Lung (tissue), 12 donors: ENCODE measurements around the gene LRPAP1. TPM values are rescaled to one million over a fixed set of nuclear protein-coding genes. Genes with fewer than 3 reads are reported as not detected.

Source experiments
- ATAC-seq: fragments of 200-7000 bp; cut with Tn5 transposase; one replicate; pipeline ENCODE4 v1.9.1; 2020; ENCODE audit warnings: moderate number of reproducible peaks; ENCODE audit not compliant: insufficient read depth, low FRiP score
- DNase-seq, 3 donors: peaks; one replicate each; pipeline ENCODE4 v3.0.0-alpha.2; 2013 to 2017
- H3K27ac ChIP-seq, 2 donors: one replicate each; pipeline ENCODE4 v1.5.1; 2013; ENCODE audit warnings: mild to moderate bottlenecking in 2 of 2, moderate library complexity in 2 of 2, control low read depth in 1 of 2, inconsistent platforms in 1 of 2, low read depth in 1 of 2, low read length in 1 of 2
- H3K27me3 ChIP-seq, 3 donors: one replicate each; pipeline ENCODE4 v1.5.1; 2013; ENCODE audit warnings: low read length in 2 of 3; ENCODE audit not compliant: control insufficient read depth in 3 of 3, insufficient read depth in 3 of 3
- H3K36me3 ChIP-seq, 4 donors: one replicate each; pipeline ENCODE4 v1.5.1; 2013; ENCODE audit warnings: low read length in 4 of 4, mild to moderate bottlenecking in 1 of 4, moderate library complexity in 1 of 4; ENCODE audit not compliant: control insufficient read depth in 4 of 4, insufficient read depth in 4 of 4
- H3K4me1 ChIP-seq, 5 donors: one replicate each; pipeline ENCODE4 v1.5.1; 2013; ENCODE audit warnings: low read length in 5 of 5, mild to moderate bottlenecking in 2 of 5, moderate library complexity in 1 of 5; ENCODE audit not compliant: control insufficient read depth in 5 of 5, insufficient read depth in 5 of 5
- H3K4me3 ChIP-seq: one replicate; pipeline ENCODE4 v1.5.1; 2013; ENCODE audit warnings: mild to moderate bottlenecking, control low read depth, moderate library complexity
- H3K9ac ChIP-seq, 2 donors: one replicate each; pipeline ENCODE4 v1.5.1; 2013; ENCODE audit warnings: low read length in 2 of 2, control low read depth in 1 of 2; ENCODE audit not compliant: insufficient read depth in 1 of 2
- H3K9me3 ChIP-seq, 4 donors: one replicate each; pipeline ENCODE4 v1.5.1; 2013; ENCODE audit warnings: low read length in 3 of 4, mild to moderate bottlenecking in 1 of 4, moderate library complexity in 1 of 4; ENCODE audit not compliant: control insufficient read depth in 4 of 4, insufficient read depth in 3 of 4
- WGBS, 2 donors: extraction: QIAGEN DNeasy Blood & Tissue Kit; methylation state at CpG; one replicate each; pipeline ENCODE4 v1.1.7; 2013; 5-methylcytosine and 5-hydroxymethylcytosine counted together
- polyA plus RNA-seq, 2 donors: library from polyadenylated mRNA; stranded (reverse); fragments of 200-250 nt; gene quantifications; one replicate each; pipeline ENCODE4 v1.2.1, GENCODE V29; 2013
- total RNA-seq, 2 donors: library from RNA; depleted of rRNA in 1 of 2; stranded (reverse); fragments of >200 nt in 1 of 2; gene quantifications; one replicate each; pipeline ENCODE4 v1.2.1, GENCODE V29; 2014 to 2021
- TF ChIP-seq, protein P1 (sequence below): IDR thresholded peaks from 2 replicates; pipeline ENCODE4 v1.5.1; 2012; ENCODE audit warnings: mild to moderate bottlenecking; ENCODE audit errors: control extremely low read depth, extremely low read depth
- donor health status: control.
- donor health status: control.
- donor health status: Bipolar disorder and iron deficiency.
- donor health status: healthy.
- donor health status: DM: yes; HTN: yes; CAD: no.

Gene LRPAP1
- total and polyA plus RNA-seq, 4 donors: 46.1 to 289 (median 208) TPM

DNA sequence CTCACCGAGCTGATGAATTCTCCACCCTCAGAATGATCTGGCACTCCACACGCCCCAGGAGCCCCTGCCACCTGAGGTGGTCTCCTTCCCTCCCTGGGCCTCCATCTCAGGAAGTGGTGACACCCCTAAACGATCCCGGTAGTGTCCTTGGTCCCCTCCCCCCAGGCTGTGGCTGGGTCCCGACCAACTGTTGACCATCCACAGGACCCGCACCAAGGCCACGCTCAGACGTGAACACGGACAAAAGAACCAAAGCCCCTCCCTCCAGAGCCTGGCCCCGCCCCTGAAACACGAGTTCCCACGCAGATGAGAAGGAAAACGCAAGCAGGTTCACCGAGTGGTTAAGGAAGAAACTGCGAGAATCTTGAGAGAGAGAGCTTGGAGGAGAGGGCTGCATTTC, 16.6 kb downstream of the LRPAP1 start:
- no peak overlapping the region for H3K4me3 ChIP-seq
- WGBS, 2 donors: 78 to 85% methylated on average over 15 of the region's 15 CpGs
- H3K4me1 ChIP-seq: no peaks in the 10 kb centered on the region
- TF ChIP-seq, protein P1, sequence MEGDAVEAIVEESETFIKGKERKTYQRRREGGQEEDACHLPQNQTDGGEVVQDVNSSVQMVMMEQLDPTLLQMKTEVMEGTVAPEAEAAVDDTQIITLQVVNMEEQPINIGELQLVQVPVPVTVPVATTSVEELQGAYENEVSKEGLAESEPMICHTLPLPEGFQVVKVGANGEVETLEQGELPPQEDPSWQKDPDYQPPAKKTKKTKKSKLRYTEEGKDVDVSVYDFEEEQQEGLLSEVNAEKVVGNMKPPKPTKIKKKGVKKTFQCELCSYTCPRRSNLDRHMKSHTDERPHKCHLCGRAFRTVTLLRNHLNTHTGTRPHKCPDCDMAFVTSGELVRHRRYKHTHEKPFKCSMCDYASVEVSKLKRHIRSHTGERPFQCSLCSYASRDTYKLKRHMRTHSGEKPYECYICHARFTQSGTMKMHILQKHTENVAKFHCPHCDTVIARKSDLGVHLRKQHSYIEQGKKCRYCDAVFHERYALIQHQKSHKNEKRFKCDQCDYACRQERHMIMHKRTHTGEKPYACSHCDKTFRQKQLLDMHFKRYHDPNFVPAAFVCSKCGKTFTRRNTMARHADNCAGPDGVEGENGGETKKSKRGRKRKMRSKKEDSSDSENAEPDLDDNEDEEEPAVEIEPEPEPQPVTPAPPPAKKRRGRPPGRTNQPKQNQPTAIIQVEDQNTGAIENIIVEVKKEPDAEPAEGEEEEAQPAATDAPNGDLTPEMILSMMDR: no peak
- H3K27ac ChIP-seq: no peak overlapping the region
- DNase-seq: no peak
- H3K9me3 ChIP-seq: peaks cover 0 to 4% (median 0%) of the 10 kb centered on the region in 4 donors
- peaks cover 15 to 93% (median 40%) of the 10 kb centered on the region in 4 donors for H3K36me3 ChIP-seq
- H3K27me3 ChIP-seq: no peaks in the 10 kb centered on the region
- no peak for ATAC-seq
- H3K9ac ChIP-seq: no peak overlapping the region

DNA sequence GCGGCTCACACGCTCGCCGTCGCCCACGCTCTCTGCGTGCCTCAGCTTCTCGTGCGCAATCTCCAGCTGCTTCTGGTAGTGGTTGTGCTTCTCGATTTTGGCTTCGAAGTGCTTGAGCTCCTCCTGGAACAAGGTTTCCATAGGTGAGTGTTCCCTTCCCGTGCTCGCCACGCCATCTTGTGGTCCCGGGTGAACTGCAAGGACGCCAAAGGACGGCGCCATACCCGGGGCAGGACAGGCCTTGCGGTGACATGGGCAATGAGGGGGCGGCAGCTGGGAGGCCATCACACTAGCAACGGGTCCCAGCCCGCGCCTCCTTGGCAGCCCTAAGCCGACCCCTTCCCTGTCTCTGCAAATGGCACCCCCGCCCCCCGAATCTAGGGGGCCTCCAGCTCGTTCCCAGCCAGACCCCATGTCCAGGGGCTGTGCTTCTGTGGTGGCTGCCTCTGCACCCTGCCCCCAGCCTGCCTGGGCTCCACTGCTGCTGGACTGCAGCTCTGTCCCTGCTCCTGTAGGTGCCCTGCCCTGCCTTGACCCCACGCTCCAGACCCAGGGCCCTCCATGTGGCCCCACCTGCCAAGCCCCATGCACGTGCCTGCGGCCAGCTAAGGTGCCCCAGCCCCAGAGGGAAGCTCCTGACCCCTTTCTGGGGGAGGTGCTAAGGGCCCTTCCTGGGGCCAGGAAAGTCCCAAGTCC, 17.3 kb downstream of the LRPAP1 start:
- TF ChIP-seq, protein P1: no peak
- no peaks in the 10 kb centered on the region for H3K27me3 ChIP-seq
- DNase-seq: no peak
- no peak overlapping the region for H3K9ac ChIP-seq
- no peak for ATAC-seq
- peaks cover 0 to 4% (median 0%) of the 10 kb centered on the region in 4 donors for H3K9me3 ChIP-seq
- no peaks in the 10 kb centered on the region for H3K4me1 ChIP-seq
- no peak overlapping the region for H3K27ac ChIP-seq
- no peak overlapping the region for H3K4me3 ChIP-seq
- peaks cover 20 to 91% (median 38%) of the 10 kb centered on the region in 4 donors for H3K36me3 ChIP-seq
- WGBS, 2 donors: 90 to 92% methylated on average over 28 to 31 of the region's 31 CpGs

DNA sequence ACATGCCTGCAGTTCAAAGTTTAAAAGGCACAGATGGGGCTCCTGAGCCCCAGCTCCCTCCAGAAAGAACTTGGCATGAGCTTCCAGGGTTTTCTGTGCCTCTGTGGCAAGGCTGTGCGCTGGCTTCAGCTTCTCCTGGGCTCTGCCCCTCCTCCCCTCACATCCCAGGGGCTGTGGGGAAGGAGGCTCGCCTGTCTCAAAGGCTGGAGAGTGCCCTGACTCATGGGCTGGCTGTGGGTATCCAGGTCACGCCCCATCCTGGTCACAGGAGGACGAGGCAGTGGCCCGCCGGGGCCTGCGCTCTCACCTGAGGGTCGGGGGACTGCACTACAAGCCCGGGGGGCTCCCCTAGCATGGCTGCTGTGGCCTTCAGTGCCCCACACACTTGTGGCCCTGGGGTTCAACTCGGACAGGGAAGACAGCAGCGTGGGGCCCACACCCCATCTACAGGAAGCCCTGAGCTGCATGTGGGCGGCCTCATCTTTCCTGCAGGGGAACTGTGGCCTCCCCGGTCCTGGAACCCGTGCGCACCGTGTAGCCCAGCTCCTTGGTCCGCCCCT, 17.9 kb downstream of the LRPAP1 start:
- Histone ChIP-seq H3K9me3 (peaks cover 0 to 4% (median 0%) of the 10 kb centered on the region in 4 donors), H3K9ac (no peak overlapping the region), H3K4me1 (no peaks in the 10 kb centered on the region), H3K4me3 (no peak overlapping the region), H3K27ac (no peak overlapping the region), H3K27me3 (no peaks in the 10 kb centered on the region), H3K36me3 (peaks cover 18 to 86% (median 38%) of the 10 kb centered on the region in 4 donors)
- DNase-seq: no peak
- WGBS, 2 donors: 67 to 87% methylated on average over 17 of the region's 17 CpGs
- ATAC-seq: no peak
- TF ChIP-seq, protein P1: no peak
